NCI-H526 (cell line): ENCODE measurements around the gene GLRA3.
"Not testable (repeated sequence)": the region's sequence is repeated elsewhere in the genome, so short reads cannot be mapped to it uniquely, and the experiment has no call there.

Experiments
- DNase-seq, 2 experiments: peaks; one replicate each; lab custom pipeline; 2025; lab: John Stamatoyannopoulos, UW

GLRA3 gene

DNA sequence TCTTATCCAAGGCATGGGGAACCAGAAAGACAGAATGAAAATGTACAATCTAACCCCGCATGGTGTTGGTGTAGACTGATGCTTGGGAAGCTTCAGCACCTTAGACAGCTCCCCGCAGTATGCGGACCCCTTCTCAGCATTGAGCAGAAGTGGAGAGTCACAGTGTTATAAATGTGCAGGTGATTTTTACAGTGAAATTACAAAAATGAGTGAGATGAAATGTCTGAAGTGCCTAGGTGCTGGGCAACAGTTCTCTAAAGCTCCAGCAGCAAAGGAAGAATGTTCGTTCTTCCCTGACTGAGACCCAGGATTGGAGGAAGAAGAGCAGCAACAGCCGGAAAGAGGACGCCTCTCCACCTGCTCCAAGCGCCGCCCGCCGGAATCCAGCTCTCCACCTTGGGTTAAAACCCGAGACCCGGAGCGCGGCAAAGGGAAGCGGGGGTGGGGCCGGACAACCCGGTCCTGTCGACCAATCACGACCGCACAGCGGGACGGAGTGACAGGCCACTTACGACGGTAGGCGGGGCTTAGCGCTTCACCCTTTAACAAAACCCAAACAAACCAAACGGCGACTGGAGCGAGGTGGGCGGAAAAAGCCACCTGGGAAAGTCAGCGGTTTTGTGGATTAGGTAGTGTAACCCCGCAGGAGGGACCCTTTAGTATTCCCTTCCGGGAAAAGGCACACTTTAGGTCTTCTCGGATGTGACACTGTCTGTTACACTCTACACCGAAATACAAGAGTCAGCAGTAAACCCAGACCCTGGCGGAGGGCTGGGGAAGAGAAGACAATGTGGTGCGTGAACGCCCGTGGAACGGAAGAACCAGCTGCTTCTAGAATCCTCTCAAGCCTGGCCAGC, at the start of gene GLRA3:
Gene GLRA3 (minus strand): TSS at position 403 of the 857 bp plus-strand sequence. CDS start 436 bp downstream, outside the sequence.
- peak; percentile 89 to 95 for DNase-seq

DNA sequence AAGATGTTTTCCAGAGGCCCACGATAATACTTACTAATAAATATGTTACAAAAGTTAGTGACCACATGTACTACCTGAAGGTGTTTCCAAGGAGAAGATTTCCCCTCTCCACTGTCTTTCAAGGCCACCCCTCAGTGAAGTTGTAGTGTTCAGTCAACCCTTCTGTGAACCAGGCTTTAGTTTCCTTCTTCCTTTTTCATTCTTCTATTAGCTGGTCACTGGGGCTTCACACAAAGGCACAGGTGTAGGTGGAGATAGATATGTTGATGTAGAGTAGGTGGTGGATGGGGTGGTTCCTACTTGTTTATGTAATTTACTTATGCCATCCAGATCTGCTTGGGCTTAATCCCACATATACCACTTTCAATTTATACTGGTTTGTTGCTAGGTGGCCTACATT, 45.9 kb upstream of the GLRA3 start:
- DNase-seq = no peak

- DNase-seq = peak; percentile 26 to 39
Measured at GRCh38 chr4:174873931-174874330, 44.9 kb upstream of the GLRA3 start.

- not testable (repeated sequence) for DNase-seq
Measured at GRCh38 chr4:174873146-174873545, 44.1 kb upstream of the GLRA3 start.

GRCh38 chr4:174871407-174871806, 42.4 kb upstream of the GLRA3 start:
- no peak for DNase-seq

- DNase-seq = no peak
Measured at GRCh38 chr4:174870311-174870710, 41.3 kb upstream of the GLRA3 start.

- DNase-seq = no peak
Measured at GRCh38 chr4:174869339-174869738, 40.3 kb upstream of the GLRA3 start.

DNA sequence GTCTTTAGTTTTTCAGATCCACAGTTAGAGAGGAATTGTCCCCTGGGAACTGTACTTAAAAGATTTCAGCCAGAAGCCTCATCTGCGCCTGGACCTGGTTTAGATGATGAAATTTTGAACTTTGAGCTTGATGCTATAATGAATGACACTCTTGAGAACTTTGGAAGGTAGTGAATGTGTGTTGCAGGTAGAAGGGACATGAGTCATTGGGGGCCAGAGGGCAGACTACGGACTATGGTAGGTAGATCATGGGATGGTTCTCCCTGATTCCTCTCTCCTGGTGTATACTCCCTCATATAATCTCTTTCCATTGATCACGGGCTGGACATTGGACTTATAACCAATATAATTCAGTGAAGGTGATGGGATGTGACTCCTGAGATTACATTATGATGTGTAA, 38.9 kb upstream of the GLRA3 start:
- no peak for DNase-seq

DNA sequence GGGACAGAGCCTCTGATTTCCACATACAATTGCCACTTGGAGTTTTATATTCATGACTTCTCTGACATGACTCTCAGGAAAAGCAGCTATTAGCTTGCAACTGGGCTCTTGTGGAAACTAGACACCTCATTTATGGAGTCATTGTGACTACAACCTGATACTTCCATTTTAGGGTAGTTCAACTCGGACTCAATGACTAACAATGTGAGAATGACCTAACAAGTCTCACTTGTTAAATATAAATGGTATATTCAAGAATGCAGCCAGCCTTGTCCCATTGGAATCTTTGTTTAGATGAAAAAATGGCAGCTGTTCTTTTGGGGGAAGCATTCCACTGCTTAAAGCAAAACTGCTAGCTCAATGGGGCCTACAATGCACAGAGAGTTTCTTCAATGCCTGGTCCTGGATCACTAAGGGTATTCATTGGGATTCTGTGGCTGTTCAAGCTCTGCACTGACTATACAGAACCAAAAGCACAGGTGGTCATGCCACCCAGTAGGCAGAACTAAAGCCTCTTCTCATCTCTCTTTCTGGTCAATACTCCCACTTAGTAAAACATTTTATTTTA, 36.5 kb upstream of the GLRA3 start:
- DNase-seq = no peak

DNA sequence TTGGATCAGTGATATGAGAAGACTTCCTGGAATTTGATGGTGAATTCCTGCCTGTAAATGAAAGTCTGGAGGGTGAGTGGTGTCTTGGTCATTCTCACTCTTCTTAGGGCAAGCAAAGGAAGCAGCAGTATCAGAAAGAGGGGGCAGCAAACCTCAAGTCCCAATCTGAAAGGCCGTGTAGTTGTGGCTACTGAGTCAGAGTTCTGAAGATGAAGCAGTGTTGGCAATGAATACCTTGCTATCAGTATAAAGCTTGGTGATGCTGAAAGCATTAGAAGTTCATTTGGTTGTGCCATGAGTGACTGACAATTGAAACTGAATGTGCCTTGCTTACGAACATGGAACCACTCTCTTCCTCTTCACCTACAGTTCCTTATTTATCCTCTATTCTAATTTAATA, 35.0 kb upstream of the GLRA3 start:
- no peak for DNase-seq

GRCh38 chr4:174860588-174860987, 31.5 kb upstream of the GLRA3 start:
- no peak for DNase-seq

DNA sequence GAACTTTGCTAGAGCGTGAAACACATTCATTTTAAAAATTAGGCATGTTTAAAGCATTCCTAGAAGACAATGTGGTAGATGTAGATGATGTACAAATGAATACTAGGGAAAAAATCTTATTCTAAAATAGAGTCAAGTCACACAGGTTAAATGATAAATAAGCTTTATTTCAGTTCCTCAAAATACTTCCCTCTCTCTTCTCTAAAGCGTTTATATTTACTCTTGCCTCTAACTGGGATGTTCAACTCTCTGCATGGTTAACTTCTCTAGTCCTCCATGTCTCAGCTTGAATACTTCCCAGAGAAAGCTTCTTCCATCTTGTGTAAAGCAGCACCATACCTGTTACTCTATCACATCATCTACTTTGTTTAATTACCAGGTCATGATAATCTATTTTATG, 30.9 kb upstream of the GLRA3 start:
- DNase-seq = no peak

- peak in 1 of 2 experiments; percentile 25 for DNase-seq
Measured at GRCh38 chr4:174856926-174857800, 28.1 kb upstream of the GLRA3 start.

DNA sequence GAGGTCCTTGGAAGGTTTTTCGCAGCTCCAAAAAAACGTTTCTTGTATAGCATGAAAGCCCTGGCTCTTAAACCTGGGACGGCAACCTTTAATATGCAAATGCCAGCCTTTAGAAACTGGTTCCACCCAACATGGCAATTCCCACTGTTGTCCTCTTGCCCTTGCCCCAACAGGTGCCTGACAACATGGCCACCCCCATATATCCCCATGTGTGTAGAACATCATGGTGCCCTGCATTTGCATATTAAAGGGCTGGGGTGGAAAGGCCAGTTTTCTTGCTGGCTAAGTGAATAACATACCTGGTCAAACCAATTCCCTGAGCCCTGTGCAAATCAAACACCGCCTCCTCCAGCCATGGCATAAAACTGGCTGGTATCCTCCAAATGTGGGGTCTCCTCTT, 26.0 kb upstream of the GLRA3 start:
- no peak for DNase-seq

GRCh38 chr4:174853629-174854028, 24.6 kb upstream of the GLRA3 start:
- DNase-seq = no peak

DNA sequence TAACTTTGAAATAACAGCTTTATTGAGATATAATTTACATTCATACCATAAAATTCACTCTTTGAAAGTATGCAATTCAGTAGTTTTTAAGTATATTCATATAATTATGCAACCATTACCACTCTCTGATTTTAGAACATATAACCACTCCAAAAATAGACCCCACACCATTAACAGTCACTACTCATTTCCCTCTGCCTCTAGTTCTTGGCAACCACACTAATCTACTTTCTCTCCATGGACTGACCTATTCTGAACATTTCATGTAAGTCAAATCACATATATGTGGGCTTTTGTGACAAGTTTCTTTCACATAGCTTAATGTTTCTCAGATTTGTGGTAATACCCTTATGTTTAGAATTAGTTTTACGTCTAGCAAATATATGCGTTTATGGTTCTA, 19.5 kb upstream of the GLRA3 start:
- DNase-seq = no peak

DNA sequence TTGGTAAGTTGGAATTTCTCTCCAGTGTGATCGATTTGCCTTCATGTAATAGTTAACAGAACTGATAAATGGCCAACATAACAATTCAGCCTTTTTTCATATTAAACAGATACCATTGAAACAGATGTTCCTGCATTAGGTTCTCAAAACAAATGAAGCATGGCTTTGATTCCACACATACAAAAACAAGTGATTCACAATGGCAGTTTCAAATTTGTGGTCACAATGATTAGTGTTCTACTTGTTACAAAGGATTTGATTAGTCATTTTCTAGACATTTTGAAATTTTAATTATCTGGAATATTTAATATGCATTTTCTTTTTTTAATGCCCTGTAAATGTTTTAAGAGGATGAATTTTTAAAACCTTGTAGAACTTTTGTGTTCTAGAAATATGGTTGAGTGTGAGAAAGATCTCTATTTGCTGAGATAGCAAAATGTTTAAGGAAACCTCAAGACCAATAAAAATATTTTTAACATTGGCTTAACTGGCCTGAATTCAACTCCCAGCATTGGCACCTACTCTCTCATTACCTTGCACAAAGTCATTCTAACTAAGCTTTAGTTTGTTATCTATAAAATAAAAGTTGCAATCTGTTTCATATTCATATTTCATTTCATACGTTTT, 18.9 kb upstream of the GLRA3 start:
- no peak for DNase-seq

GRCh38 chr4:174835536-174835935, 6.5 kb upstream of the GLRA3 start:
- no peak for DNase-seq

DNA sequence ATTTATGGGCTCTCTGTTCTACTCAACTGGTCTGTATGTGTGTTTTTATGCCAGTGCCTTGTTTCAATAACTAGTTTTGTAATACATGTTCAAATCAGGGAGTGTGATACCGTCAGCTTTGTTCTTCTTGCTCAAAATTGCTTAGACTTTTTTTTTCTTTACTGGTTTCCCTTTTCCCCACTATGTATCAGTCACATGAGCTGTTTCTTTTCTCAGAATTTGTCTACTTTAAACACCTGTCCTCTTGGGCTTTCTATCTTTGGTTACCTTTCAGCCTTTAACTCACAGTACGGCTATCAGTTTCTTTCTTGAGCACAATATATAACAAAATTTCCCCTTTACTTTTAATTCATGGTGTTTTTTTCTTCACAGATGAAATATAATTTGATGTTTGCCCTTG, 5.4 kb upstream of the GLRA3 start:
- DNase-seq = no peak

- DNase-seq = no peak
Measured at GRCh38 chr4:174826660-174827059, 2.4 kb downstream of the GLRA3 start.

GRCh38 chr4:174815282-174815681, 13.8 kb downstream of the GLRA3 start:
- DNase-seq = no peak

GRCh38 chr4:174813292-174813691, 15.8 kb downstream of the GLRA3 start:
- DNase-seq = no peak
